Measurements from ENCODE around the gene FABP1.

GRCh38 chr2:88125344-88125923 is 2.4 kb downstream of the FABP1 start:
- TF ChIP-seq POLR2AphosphoS5 (IDR thresholded peaks at IDR 0.05; ENCODE audit: borderline replicate concordance, low read depth, low read length), result no peak
- TF ChIP-seq EZH2 (IDR thresholded peaks at IDR 0.05), result no peak
